Retina (tissue), 1 donor: ENCODE results near the gene POU2F2.
"Not testable (repeated sequence)": the region's sequence is repeated elsewhere in the genome, so short reads cannot be mapped to it uniquely, and the experiment has no call there.

Source experiments
- DNase-seq: peaks from one replicate; pipeline ENCODE4 v3.0.0-alpha.2; 2016

POU2F2 gene

DNA sequence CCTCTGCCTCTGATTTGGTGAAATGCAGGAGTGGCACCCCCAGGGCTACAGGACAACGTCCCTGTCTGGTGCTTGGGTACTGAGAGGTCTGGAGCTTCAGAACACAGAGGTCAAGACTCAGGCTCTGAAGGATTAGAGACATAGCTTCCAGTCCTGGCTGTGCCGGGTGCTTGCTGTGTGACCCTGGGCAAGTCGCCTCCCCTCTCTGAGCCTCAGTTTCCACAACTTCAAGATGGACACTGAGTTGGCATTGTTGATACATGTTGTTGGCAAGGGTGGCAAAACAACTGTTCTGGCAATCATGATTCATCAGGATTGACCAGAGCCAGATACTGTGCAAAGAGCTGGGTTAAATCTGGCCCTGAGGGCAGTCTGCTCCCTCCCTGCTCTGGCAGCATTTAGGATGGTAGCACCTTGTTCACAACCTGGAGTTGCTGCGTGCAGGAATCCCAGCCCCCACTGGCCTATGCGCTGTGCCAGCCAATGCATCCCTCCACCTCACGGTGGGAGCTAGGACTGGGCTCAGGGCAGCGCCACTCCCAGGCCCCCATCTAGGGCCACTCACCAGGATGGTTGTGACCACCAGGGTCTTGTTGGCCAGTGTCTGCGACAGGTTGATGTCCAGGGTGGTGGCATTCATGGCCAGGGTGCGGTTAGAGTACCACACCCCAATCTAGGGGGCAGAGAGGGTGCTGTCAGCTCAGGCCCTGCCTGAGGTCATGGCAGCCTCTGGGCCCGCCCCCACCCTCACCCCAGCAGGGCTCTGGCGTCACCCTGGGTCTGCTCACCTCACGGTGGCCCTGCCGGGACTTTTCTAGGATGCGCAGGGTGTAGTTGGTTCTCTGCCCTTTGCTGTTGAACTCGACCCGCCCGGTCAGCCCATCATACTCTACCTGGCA lies 79.0 kb downstream of the POU2F2 start:
- no peak for DNase-seq

DNA sequence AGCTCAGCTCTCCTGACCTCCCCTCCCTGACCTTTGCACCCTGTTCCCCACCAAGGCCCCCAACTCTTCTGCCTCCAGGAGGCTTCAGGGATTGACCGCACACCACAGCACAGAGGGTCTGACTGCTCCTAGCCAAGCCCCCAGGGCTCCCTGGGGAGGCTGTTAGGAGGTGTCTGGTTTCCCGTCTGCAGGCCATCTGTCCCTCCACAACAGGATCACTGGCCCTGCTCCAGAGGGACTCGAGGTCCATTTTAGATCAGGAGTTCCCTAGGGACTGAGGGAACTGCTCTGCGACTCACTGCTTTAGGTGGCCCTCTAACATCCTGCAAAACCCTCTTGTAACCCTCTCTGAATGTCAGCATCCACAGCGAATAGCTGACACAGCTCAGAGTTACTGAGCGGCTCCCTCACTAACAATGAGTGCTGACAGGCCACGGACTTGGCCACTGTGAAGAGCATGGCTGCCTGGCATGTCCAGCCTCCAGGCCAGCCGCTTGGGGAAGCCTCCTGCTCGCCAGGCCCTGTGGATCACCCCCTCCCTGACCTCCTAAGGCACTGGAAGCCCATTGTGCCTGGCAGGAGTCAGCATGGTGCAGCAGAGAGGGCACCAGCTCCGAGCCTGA lies 79.9 kb downstream of the POU2F2 start:
- peak; percentile 28 for DNase-seq

DNA sequence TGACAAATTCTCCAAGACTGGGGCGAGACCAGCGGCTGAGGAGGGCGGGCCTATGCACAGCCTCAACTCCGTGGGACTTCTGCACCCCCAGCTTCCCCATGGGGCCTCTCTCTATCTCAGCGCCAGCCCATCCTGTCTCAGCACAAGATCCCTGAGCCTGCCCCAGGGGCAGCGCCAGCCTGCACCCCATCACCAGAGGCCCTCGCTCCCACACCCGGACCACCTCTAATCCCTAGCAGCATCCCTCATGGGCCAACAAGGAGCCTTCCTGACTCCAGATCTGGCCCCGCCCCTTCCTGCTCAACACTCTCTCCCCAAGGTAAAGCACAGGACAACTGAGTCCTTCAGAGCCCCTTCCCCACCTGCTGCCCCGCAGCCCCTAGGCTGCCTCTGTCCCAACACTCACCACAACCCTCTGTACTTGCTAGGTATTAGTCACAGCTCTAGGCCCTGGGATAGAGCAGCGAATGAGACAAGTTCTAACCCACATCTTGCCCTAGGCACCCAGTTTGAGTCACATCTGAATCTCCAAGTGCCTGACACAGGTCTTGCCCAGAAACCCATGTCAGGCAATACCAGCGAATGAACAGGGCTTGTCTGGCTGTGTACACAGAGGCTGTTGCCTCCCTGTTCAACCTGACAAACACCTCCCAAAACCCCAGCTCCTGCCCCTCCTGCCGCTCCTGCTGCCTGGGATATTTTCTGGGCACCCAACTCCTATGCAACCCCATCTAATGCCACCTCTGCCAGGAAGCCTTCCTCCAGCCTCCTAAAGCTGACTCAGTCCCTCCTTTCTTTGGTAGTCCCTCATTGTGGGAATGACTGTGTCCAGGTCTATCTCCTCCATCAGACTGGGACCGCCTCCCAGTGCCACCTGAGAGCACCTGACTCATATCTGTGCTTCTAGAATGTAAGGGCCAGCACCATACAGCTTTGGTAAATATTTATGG lies 80.8 kb downstream of the POU2F2 start:
- no peak for DNase-seq

DNA sequence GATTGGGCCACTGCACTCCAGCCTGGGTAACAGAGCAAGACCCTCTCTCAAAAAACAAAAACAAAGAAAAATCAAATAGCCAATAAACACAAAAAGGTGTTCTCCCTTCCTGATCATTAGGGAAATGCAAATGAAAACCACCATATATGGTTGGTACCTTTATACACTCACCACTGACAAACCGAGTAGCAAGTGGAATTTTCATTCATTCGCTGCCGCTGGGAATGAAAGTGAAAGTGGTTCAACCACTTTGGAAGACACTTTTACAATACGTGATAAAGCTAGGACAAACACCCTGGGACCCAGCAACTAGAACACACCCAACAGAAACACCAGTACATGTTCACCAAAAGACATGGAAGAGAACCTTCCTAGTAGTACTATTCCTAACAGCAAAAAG lies 83.3 kb downstream of the POU2F2 start:
- DNase-seq, result no peak

DNA sequence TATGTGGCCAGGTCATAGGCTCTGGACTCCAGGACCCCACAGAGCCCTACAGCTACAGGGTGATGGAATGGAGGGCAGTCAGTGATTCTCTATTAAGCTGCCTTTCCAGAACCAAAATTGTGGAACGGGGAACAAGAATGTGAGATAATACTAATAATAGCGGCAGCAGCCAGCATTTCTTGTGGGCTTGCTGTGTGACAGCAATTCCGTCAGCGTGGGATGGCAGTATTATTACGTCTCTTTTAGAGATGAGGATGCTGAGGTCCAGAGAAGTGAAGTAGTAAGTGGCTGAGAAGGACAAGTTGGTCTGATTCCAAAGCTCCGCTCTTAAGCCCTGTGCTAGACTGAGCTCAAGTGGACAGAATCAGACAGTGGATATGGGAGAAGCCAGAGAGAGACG lies 86.7 kb downstream of the POU2F2 start:
- no peak for DNase-seq

DNA sequence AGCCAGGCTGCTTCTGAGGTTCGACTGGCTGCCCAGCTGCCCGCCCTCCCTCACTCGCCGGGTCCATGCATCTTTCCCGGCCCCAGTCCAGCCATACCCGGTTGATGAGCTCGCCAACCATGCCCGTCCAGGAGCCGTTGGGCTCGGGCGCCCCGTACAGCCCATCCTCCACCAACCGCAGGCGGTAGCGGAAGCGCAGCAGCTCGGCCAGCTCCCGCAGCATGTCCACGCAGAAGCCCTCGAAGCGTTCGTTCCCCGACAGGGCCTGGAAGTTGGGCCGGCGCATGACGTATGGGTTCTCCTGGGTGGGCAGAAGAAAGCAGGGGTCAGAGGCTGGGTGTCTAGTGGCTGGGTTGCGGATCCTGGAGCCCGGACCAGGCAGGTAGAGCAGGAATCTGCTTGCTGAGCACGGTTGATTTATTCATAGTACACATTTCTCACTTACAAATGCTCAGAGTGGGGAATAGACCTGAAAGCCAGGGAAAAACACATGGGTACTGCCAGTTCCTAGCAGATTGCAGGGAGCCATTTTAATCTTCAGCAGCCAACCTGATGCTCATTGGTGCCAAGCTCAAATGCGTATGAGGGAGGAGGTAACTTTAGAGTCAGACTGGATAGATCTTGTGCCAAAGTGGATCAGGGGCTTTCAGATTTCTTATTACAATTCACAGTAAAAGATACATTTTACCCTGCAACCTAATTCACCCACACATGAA lies 89.6 kb downstream of the POU2F2 start:
- DNase-seq, result no peak

DNA sequence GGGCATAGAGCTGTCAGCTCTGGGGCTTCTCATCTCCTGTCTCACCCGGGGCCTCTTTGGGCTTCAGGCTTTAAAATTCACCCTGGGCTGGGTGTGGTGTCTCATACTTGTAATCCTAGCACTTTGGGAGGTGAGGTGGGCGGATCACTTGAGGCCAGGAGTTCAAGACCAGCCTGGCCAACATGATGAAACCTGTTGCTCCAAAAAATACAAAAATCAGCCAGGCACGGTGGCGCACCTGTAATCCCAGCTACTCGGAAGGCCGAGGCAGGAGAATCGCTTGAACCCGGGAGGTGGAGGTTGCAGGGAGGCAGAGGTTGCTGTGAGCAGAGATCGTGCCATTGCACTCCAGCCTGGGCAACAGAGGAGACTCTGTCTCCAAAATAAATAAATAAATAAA lies 91.8 kb downstream of the POU2F2 start:
- DNase-seq, result not testable (repeated sequence)

DNA sequence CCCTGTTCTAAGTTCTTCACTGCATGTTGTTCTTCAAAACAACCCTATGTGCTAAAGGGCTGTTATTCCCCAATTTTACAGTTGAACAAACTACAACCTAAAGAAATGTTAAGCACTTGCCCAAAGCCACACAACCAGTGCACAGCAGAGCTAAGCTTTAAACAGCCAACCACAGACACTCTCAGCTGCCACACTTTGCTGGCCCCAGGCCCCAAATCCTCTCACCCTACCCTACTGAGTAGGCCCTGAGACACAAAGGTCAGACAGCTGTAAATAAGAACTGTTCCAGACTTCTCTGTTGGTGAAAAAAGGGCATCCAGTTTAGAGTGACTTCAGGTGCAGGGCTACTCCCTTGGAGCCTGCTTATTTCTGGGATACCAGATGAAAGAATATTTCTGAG lies 92.2 kb downstream of the POU2F2 start:
- DNase-seq, result no peak

DNA sequence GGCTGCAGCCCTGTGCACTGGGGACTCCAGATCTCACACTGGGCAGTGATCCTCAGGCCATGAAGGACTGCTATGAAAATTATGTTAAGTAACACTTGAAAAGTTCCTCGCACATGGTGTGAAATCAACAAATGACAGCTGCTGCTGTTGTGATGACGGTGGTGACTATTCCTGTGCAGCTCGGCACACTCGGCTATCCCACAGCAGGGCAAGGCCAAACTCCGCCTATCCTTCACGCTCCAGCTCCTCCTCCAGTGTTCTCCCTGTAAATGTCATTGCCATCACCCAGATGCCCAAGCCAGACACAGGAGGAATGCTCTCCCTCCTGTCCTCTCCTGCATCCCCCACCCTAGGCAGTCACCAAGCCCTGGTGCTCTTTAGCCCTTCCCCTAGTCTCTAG lies 93.6 kb downstream of the POU2F2 start:
- no peak for DNase-seq

DNA sequence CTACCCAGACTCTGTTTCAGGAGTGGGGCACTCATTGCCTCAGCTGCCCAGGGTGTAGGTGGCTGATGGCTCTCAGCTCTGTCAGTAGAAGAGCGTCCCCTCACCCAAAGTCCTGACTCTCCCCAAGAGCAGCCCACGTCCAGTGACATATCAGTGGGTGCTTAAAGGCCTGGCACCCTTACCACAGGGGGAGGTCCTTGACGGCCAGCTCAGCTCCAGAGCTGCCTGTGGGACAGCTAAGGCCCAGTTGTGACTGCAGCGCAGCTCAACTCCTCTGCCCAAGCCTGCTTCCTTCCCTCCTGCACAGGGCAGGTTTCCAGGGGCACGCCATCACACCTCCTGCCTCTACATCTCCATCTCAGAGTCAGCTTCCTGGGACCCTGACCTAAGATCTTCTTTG lies 94.6 kb downstream of the POU2F2 start:
- DNase-seq, result no peak
